WERI-Rb-1 (cell line): ENCODE results near the gene ENOX1.
A peak's percentile ranks its signal among the peaks of the same experiment; 100 is the strongest.

ENCODE experiments used
- DNase-seq: peaks from one replicate; pipeline ENCODE4 v3.0.0-alpha.2; 2020
- H3K27ac ChIP-seq: fragments of 250-450 bp; sonication (Bioruptor Pico); 2 replicates; pipeline ENCODE4 v1.5.1; 2020; ENCODE audit warnings: mild to moderate bottlenecking, moderate library complexity
- H3K27me3 ChIP-seq: fragments of 250-450 bp; sonication (Bioruptor Pico); 2 replicates; pipeline ENCODE4 v1.5.1; 2021; ENCODE audit warnings: mild to moderate bottlenecking, low read depth, moderate library complexity; ENCODE audit not compliant: insufficient read depth, severe bottlenecking
- H3K36me3 ChIP-seq: fragments of 250-450 bp; sonication (Bioruptor Pico); 2 replicates; pipeline ENCODE4 v1.5.1; 2020; ENCODE audit warnings: mild to moderate bottlenecking, moderate library complexity
- H3K4me3 ChIP-seq: 2 replicates; pipeline ENCODE4 v1.5.1; 2011; ENCODE audit warnings: low read depth, mild to moderate bottlenecking, control low read depth, low read length
- H3K9me3 ChIP-seq: fragments of 250-450 bp; sonication (Bioruptor Pico); 2 replicates; pipeline ENCODE4 v1.5.1; 2021; ENCODE audit warnings: mild to moderate bottlenecking, moderate library complexity; ENCODE audit not compliant: severe bottlenecking
- TF ChIP-seq, protein P1 (sequence below): IDR thresholded peaks from 2 replicates; pipeline ENCODE4 v1.5.1; 2011; ENCODE audit warnings: low read depth, mild to moderate bottlenecking, control low read depth, inconsistent platforms, low read length

The ENOX1 gene

DNA sequence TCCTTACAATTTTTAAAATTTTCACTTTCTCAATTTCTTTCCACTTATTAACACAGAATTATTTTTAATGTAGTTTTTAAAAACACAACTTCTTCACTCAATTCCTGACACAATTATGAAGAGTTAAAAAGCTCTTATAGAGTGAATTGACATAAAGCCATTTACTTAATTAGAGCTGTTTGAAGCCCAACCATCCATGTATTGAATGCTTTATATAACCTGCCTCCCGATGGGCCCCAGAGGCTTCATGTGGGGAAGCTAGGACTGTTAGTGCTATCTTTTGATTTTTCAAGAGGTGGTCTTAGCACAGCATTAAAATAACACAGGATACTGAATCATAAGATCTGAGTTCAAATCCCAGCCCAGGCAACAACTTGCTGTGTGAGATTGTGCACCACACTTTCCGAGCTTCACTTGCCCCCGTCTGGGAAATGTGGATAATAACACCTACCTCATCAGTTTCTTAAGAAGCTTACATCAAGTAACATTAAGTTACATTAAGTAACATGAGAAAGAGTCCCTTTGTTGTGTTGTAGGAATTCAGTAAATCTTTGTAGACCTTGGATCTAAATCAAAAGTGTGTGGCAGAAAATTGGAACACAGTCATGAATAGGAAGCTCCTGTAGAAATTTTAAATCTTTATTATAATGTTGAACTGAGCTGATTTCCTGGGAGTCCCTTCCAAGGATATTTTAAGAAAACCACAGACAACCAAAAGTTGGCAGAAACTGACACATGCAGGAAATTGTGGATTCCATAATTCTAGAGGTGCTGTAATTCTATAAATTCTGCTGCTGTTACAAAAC is 5.5 kb upstream of the ENOX1 start:
- TF ChIP-seq, protein P1, sequence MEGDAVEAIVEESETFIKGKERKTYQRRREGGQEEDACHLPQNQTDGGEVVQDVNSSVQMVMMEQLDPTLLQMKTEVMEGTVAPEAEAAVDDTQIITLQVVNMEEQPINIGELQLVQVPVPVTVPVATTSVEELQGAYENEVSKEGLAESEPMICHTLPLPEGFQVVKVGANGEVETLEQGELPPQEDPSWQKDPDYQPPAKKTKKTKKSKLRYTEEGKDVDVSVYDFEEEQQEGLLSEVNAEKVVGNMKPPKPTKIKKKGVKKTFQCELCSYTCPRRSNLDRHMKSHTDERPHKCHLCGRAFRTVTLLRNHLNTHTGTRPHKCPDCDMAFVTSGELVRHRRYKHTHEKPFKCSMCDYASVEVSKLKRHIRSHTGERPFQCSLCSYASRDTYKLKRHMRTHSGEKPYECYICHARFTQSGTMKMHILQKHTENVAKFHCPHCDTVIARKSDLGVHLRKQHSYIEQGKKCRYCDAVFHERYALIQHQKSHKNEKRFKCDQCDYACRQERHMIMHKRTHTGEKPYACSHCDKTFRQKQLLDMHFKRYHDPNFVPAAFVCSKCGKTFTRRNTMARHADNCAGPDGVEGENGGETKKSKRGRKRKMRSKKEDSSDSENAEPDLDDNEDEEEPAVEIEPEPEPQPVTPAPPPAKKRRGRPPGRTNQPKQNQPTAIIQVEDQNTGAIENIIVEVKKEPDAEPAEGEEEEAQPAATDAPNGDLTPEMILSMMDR, result no peak
- H3K27me3 ChIP-seq, result no peaks in the 10 kb centered on the region
- no peak overlapping the region for H3K27ac ChIP-seq
- DNase-seq, result no peak
- no peak overlapping the region for H3K4me3 ChIP-seq
- no peaks in the 10 kb centered on the region for H3K36me3 ChIP-seq
- H3K9me3 ChIP-seq, result no peaks in the 10 kb centered on the region

DNA sequence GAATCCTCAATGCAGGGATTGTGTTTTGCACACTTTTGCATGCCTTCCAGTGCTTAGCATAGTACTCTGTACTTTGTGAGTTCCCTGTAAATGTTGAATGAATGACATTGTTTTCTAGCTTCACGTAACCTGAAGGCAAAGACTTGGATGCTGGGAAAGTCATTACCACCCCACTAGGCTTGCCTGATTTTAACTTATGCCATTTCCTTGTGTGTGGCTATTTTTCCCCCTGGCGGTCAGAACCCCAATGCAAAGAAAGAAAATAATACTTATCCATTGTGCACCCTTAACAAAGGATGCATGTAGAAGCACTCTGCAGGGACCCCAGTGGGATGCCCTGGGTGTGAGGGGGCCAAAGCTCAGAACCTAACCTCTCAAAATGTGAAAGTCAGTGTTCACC is 1.2 kb upstream of the ENOX1 start:
- TF ChIP-seq, protein P1, result no peak
- Histone ChIP-seq H3K4me3 (peak overlapping the region; percentile 44), H3K27ac (no peak overlapping the region), H3K36me3 (no peaks in the 10 kb centered on the region), H3K27me3 (no peaks in the 10 kb centered on the region), H3K9me3 (no peaks in the 10 kb centered on the region)
- DNase-seq, result peak; percentile 28

DNA sequence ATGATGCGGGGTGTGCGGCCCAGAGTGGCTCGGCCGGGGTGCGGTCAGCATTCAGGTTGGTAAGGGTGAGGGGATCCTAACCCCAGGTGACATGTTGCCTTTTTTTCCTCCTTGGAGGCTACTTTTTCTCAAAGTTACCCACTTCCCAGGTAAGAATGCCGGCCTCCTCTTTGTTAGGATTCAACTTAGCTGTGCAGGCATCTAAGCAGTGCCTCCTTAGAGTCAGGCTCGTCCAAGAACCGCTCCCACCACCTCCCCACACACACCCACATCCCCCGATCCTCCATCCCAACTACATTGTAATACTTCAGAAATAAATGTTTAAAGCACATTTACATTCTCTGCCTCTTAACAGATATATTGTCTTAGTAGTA is 733 bp upstream of the ENOX1 start:
- TF ChIP-seq, protein P1, result no peak
- Histone ChIP-seq H3K4me3 (peak overlapping the region; percentile 44), H3K9me3 (no peaks in the 10 kb centered on the region), H3K27ac (no peak overlapping the region; the same call in 1 of the 2 replicates), H3K36me3 (no peaks in the 10 kb centered on the region), H3K27me3 (no peaks in the 10 kb centered on the region)
- DNase-seq, result no peak

DNA sequence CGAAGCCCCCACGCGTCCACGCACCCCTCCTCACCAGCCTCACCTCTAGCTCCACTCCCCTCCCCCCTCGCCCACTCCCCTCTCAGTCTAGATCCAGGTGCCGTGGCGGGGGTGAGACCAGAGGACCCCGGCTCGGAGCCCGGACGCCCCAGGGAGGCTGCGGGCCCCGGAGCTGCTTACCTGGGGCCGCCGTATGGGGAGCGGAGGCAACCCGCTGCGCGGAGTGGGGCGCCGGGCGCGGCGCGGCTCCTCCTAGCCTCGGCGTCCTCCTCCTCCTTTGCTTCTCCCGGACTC is 353 bp downstream of the ENOX1 start:
- no peak overlapping the region; the same call in 1 of the 2 replicates for H3K27ac ChIP-seq
- no peaks in the 10 kb centered on the region for H3K36me3 ChIP-seq
- no peaks in the 10 kb centered on the region for H3K27me3 ChIP-seq
- H3K9me3 ChIP-seq, result no peaks in the 10 kb centered on the region
- peak overlapping the region; percentile 44 for H3K4me3 ChIP-seq
- no peak for DNase-seq
- TF ChIP-seq, protein P1, result no peak

DNA sequence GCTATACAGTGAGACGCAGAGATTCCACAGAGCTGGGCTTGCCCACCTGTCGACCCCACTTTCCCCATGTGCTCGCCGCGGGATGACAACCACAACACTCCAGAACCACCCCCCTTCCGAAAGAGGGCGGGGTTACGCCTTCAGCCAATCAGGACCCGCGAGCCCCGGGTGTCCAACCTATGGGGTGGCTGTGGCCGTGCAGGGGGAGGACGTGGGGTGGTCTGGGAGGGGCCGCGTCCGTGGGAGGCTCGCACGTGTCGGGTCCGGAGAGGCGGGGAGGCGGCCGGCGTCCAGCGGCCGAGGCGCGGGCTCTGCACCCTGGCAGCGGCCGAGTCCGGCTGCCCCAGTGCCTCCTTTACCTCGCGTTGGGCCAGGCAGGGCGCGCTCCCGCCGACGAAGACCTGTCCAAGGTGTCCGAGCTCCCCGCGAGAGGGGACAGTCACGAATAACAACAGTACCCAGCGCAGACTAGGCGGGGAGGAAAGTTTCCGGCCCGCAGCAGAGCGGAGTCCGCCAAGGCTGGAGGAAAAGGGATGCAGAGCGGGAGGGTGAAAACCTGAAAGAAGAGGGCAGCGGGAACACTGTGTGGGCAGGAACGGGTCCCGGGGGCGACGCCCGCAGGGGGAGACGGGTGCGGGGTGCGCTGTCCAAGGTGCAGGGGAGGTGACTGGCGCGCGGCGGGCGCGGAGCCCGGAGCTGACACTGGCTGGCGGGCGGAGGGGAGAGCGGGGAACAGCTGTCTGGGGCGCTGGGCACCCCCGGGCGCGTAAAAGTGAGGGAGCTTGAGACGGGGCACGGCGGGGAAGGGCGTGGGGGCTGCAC is 911 bp downstream of the ENOX1 start:
- H3K27me3 ChIP-seq, result no peaks in the 10 kb centered on the region

More for the DNA sequence above, 911 bp downstream of the ENOX1 start:
- Histone ChIP-seq H3K36me3 (no peaks in the 10 kb centered on the region), H3K27ac (no peak overlapping the region), H3K4me3 (peak overlapping the region; percentile 44), H3K9me3 (no peaks in the 10 kb centered on the region)
- TF ChIP-seq, protein P1, result no peak
- peak; percentile 68 for DNase-seq
